Measurements from ENCODE around the gene ZBTB38.

ZBTB38 gene

GRCh38 chr3:141349711-141350110 is 18.6 kb upstream of the ZBTB38 start:
- DNase-seq (ENCODE audit: low read depth) = no peak
- no peak overlapping the region for H3K4me3 ChIP-seq (ENCODE audit: low read depth, low read length)
- no peak for TF ChIP-seq MYC (IDR thresholded peaks at IDR 0.05; ENCODE audit: low read depth, low read length)

DNA sequence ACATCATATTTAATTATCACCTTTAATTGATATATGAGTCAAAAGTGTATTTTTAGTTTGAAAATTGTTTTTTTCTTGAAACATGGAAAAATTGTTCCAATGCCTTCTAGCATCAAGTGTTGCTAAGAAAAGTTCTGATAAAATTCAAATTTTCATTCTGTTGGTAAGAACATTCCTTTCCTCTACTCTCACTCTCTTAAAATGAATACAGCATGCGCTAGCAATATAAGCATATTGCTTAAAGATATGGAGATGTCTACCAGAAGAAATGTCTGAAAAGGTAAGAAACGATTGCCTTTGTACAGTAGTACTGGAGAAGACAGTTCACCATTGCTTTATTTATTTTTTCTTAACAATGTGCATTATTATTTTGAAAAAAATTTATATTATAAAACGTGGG is 17.6 kb upstream of the ZBTB38 start:
- no peak overlapping the region for H3K4me3 ChIP-seq (ENCODE audit: low read depth, low read length)
- DNase-seq (ENCODE audit: low read depth) = no peak
- TF ChIP-seq MAX (IDR thresholded peaks at IDR 0.05; ENCODE audit: low read depth, low read length) (no peak), POLR2A (IDR thresholded peaks at IDR 0.05; ENCODE audit: extremely low read depth, insufficient read length) (no peak)

- no peak for DNase-seq (ENCODE audit: low read depth)
- no peak for TF ChIP-seq MAX (IDR thresholded peaks at IDR 0.05; ENCODE audit: low read depth, low read length)
- TF ChIP-seq MYC (IDR thresholded peaks at IDR 0.05; ENCODE audit: low read depth, low read length) = no peak
- TF ChIP-seq POLR2A (IDR thresholded peaks at IDR 0.05; ENCODE audit: extremely low read depth, insufficient read length) = no peak
- TF ChIP-seq CTCF (IDR thresholded peaks at IDR 0.05; ENCODE audit: low read depth, low read length) = no peak
- H3K4me3 ChIP-seq (ENCODE audit: low read depth, low read length) = no peak overlapping the region
These were observed 15.9 kb upstream of the ZBTB38 start for GRCh38 chr3:141352262-141352984.

- H3K4me3 ChIP-seq (ENCODE audit: low read depth, low read length) = no peak overlapping the region
- TF ChIP-seq MYC (IDR thresholded peaks at IDR 0.05; ENCODE audit: low read depth, low read length) (no peak), POLR2A (IDR thresholded peaks at IDR 0.05; ENCODE audit: extremely low read depth, insufficient read length) (no peak), MAX (IDR thresholded peaks at IDR 0.05; ENCODE audit: low read depth, low read length) (no peak), CTCF (IDR thresholded peaks at IDR 0.05; ENCODE audit: low read depth, low read length) (no peak)
- no peak for DNase-seq (ENCODE audit: low read depth)
These were observed 14.4 kb upstream of the ZBTB38 start for GRCh38 chr3:141353652-141354495.

- no peak for DNase-seq (ENCODE audit: low read depth)
- TF ChIP-seq MYC (IDR thresholded peaks at IDR 0.05; ENCODE audit: low read depth, low read length) = no peak
- no peak for TF ChIP-seq MAX (IDR thresholded peaks at IDR 0.05; ENCODE audit: low read depth, low read length)
- TF ChIP-seq CTCF (IDR thresholded peaks at IDR 0.05; ENCODE audit: low read depth, low read length) = no peak
- no peak for TF ChIP-seq POLR2A (IDR thresholded peaks at IDR 0.05; ENCODE audit: extremely low read depth, insufficient read length)
- H3K4me3 ChIP-seq (ENCODE audit: low read depth, low read length) = no peak overlapping the region
These were observed 13.8 kb upstream of the ZBTB38 start for GRCh38 chr3:141354517-141354916.

DNA sequence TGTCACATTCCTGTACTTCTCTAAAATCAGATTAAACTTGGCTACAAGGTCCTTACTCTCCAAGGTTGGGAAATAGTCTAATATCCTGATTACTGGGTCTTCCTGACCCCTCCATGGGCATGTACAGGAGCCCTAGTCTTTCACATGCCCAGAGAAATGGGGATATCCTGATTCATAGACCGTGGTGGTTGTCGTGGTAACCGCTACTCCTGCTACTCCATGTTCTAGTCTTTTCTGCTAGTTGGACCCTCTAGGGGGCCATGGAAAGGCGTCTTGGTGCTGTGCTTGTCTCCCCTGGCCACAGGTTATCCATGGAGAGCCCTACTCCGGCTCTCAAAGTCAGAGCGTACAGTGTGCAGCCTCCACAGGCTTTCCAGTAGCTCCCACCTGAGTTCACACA is 13.1 kb upstream of the ZBTB38 start:
- TF ChIP-seq MAX (IDR thresholded peaks at IDR 0.05; ENCODE audit: low read depth, low read length) (no peak), MYC (IDR thresholded peaks at IDR 0.05; ENCODE audit: low read depth, low read length) (no peak), CTCF (IDR thresholded peaks at IDR 0.05; ENCODE audit: low read depth, low read length) (no peak), POLR2A (IDR thresholded peaks at IDR 0.05; ENCODE audit: extremely low read depth, insufficient read length) (no peak)
- no peak overlapping the region for H3K4me3 ChIP-seq (ENCODE audit: low read depth, low read length)
- no peak for DNase-seq (ENCODE audit: low read depth)

All from NB4 (cell line).